ENCODE measurements around the gene E4F1.

Gene E4F1

DNA sequence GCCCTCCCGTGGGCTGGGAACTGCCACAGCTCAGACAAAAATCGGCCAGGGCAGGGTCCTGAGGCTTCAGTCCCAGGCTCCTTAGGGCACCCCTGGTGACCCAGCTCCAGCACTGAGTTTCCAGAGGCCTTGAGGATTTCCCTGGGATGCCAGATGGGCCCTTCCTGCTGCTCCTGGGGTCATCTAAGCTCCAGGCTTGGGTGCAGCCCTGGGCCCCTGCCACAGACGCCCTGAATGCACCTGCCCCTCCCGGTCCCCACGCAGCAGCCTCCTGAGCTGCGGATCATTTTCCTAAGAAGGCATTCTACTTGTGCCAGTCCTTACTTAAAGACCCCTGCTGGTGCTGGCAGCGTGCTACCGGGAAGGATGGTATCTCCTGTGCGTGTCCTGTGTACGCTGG lies 50.5 kb downstream of the E4F1 start:
- no peak for DNase-seq (ENCODE audit: low spot score)

- DNase-seq (ENCODE audit: low spot score): no peak
Measured at GRCh38 chr16:2275476-2276367, 52.3 kb downstream of the E4F1 start.

DNA sequence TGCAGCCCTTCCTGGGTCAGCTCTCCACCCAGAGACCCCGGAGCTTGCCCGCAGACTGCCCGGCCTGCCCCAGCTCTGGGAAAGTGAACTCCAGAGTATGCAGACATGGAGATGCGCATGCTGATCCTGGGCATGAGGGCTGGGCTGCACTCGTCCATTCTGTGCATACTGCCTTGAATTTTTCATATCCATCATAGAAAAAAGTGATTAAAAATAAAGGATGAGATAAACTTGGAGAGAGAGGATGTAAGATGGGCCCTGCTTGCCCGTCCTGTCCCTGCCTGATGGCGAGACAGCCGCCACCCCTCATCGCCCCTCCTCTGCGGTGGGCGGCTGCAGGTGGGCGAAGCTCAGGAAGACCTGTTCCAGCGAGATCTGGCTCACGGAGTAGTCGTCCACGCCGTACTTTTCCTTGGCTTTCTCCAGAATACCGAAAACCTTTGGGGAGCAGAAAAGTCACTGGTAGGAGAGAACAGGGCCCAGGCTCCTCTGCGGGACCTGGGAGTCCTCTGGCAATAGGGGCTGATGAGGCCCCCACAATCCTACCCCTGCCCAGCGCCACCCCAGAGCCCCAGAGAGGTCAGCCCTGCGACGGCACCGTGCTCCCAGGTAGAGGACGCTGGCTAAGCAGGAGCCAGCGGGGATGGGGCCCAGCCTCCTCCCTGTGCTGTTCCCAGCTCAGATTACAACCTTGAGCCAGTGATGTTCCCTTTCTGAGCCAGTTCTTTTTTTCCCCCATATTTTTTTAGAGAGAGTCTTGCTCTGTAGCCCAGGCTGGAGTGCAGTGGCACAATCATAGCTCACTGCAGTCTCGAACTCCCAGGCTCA lies 53.2 kb downstream of the E4F1 start:
- DNase-seq (ENCODE audit: low spot score): no peak

DNA sequence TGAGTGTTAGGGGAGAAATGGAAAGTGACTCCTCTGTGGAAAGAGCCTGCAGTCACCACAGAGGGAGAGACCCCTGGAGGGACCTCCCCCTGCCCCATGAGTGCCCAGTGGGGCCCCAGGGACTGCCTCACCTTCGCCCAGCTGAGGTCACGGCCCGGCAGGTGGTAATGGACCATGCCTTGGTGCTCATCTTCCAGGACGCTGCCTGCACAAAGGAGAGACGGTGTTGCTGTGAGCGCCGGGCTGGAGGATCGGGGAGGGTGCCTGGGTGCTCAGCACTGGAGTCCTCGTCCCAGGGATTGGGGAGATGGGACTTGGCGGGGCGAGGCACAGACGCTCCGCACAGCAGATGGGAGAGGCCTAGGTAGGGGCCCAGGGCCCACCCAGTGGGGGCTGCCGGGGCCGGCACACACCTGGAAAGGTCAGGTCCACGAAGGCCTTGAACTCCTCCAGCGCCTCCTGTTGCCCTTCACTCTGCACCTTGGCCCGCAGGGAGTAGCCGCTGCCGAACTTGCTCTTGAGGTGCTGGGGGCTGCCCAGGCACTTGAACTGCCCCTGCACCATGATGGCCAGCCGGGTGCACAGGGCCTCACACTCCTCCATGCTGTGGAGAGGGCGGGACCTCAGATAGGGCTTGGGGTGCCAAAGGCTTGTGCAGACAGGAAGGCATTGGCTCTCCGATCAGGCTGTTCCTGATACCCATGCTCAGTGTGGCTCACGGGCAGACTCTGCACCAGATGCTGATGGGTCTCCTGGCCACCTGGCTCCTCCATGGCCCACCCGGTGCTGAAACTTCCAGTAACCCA lies 54.3 kb downstream of the E4F1 start:
- no peak for DNase-seq (ENCODE audit: low spot score)

- no peak for DNase-seq (ENCODE audit: low spot score)
Measured at GRCh38 chr16:2278272-2278608, 54.8 kb downstream of the E4F1 start.

DNA sequence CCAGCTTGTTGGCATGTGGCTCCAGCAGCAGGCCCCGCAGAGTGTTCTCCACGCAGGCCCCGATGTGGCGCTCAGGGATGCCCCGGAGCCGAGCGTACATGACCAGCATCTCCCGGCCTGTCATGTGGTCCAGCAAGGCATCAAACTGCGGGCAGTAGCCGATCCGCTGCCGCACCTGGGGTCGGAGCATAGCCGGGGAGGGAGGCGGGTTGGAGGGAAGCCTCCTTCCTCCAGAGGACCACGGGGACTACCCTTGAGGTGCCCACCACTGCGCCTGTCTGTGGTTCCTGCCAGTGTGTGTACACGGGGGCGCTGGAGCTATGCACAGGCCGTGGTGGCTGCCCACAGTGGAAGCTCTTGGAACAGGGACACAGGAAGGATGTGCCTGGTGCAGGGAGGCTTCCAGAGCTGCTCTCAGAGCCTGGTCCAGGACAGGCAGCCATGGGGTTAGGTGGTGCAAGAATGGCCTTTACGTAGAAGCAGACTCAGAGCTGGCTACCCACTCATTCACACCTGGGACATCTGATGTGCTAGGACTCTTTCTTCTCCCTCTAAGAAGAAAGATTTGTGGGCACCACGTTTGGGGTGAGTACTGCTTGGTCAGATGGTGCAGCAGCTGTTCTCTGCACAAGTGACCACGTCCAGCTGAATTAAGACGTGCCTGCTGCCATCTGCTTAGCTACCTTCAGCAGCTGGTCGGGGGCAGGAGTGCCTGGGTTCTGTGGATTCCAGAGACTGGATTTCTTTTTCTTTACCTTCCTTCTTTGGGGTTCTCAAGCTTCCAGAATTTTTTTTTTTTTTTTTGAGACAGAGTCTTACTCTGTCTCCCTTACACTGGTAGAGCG lies 55.8 kb downstream of the E4F1 start:
- no peak for DNase-seq (ENCODE audit: low spot score)

- no peak for DNase-seq (ENCODE audit: low spot score)
Measured at GRCh38 chr16:2280461-2280860, 57.1 kb downstream of the E4F1 start.

DNA sequence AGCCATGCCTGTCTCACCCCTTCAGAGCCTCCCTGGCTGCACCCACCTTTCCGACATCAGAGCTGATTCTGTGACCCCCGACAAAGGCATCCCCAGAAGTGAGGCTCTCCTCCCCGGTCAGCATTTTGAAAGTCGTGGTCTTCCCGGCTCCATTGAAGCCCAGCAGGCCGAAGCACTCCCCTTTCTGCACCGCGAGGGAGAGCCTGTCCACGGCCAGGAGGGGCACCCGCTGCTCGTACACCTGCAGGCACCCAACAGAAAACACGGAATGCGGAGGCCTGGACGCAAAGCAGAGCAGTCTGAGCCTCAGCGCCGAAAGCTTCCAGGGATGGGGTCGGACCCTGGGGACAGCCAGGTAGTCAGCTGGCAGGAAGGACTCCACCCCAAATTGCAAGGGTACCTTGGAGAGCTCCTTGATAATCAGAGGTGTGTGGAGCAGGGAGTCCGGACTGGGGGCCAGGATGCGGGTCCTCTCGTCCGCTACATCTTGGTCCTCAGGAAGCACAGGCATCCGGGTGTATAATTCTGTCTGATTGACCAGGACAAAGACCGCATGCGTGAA lies 57.7 kb downstream of the E4F1 start:
- no peak for DNase-seq (ENCODE audit: low spot score)

DNA sequence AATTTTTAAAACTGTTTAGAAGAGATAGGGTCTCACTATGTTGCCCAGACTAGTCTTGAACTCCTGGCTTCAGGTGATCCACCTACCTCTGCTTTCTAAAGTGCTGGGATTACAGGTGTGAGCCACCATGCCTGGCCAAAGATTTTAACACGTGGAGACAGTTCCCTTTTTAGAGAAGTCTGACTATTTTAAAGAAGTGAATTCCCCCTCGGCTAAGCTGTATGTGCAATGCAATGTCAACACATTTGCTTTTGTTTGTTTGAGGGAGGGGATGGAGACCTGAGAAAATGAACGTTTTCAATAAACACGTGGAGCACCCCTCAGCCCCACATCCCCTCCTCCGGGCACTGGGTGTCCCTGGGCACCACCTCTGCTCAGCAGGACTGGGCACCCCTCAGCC lies 58.9 kb downstream of the E4F1 start:
- DNase-seq (ENCODE audit: low spot score): no peak

DNA sequence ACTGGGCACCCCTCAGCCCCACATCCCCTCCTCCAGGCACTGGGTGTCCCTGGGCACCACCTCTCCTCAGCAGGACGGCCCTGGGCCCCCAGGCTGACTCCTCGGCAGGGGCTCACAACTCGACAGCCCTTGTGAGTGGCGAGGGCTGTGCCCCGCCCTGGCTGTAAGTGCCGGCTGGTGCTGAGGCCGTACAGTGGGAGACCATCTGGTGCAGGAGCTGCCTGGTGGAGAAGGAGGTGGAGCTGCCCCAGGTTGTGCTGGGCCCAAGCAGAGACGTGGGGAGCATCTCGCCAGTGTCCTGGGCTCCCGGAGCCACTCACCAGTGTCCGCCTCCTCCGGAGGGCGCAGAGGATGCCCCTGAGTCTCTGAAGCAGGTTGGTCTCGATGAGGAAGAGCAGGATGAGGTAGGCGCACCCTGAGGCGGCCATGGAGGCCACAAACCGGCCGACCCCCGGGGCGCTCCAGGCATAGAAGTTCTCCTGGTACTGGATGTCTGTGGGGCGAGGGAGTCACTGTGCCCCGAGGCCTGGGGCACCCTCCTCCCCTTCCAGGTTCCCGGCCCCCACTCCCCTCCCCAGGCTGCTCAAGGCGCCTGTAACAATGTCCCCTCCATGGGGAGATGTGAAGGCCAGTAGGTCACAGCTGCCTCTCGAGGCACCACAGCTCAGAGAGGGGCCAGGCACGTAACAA lies 59.6 kb downstream of the E4F1 start:
- no peak for DNase-seq (ENCODE audit: low spot score)

DNA sequence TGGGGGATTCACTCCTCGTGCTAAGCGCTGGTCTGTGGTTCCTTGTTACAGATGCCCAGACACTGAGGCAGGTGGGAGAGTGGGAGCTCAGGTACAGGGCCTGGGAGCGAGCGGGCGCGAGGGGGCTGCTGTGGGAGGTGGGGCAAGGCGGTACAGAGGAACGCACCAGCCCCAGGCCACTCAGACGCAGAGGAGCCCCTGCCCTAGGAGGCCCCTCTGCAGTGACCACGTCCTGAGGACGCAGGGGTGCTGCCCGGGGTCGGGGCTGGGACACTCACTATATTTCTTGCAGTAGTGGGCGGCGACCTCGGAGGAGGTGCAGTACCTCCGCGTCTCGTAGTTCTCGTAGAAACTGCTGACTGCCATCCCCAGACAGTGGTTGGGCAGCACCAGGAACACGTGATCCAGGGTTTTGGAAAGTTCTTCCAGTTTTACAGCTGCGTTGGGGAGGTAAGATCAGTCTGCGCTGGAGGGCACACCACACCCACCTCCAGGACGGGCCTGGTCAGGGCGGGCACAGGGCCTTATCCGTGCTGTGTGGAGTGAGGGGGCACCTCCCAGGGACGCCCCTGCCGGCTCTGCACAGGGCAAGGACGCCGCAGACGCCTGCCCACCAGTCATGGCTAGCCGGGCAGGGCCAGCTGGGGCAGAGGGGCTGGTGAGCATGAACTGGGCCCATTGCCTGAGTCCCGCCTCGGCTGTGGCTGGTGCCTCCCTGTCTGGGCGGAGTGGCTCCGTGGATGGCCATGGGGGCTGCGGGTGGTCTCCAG lies 60.8 kb downstream of the E4F1 start:
- no peak for DNase-seq (ENCODE audit: low spot score)

GRCh38 chr16:2284797-2285576 lies 61.6 kb downstream of the E4F1 start:
- DNase-seq (ENCODE audit: low spot score): no peak

All from AG08395 (cell line).